GM19467 (cell line): ENCODE results near the gene HCRT.
"Not testable (repeated sequence)": the region's sequence is repeated elsewhere in the genome, so short reads cannot be mapped to it uniquely, and the experiment has no call there.

Experiments used
- ATAC-seq: cut with Tn5 transposase; IDR thresholded peaks from one replicate; pipeline ENCODE4 v1.9.1; 2021; ENCODE audit warnings: mild to moderate bottlenecking, moderate library complexity; ENCODE audit not compliant: unreplicated experiment

Gene HCRT

DNA sequence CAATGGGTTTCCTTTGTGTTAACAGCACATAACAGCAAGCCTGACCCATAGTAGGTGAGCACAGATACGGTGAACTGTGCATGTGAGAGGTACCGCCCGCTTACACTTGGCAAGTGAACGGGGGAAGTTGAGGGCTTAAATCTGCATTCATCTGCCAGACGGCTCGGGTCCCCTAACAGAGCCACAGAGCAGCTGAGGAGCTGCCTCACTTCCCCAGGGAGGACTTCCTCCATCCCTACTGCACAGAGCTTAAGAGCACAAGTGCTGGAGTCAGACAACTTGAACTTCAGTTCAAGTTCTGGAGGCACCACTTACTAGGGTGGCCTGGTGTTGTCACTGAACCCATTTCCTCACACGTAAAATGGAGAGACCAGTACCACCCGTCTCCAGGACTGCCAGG lies 43.9 kb downstream of the HCRT start:
- no peak for ATAC-seq

GRCh38 chr17:42140690-42141089 lies 44.6 kb downstream of the HCRT start:
- not testable (repeated sequence) for ATAC-seq

GRCh38 chr17:42138749-42139492 lies 46.3 kb downstream of the HCRT start:
- no peak for ATAC-seq

GRCh38 chr17:42136654-42137051 lies 48.6 kb downstream of the HCRT start:
- no peak for ATAC-seq

DNA sequence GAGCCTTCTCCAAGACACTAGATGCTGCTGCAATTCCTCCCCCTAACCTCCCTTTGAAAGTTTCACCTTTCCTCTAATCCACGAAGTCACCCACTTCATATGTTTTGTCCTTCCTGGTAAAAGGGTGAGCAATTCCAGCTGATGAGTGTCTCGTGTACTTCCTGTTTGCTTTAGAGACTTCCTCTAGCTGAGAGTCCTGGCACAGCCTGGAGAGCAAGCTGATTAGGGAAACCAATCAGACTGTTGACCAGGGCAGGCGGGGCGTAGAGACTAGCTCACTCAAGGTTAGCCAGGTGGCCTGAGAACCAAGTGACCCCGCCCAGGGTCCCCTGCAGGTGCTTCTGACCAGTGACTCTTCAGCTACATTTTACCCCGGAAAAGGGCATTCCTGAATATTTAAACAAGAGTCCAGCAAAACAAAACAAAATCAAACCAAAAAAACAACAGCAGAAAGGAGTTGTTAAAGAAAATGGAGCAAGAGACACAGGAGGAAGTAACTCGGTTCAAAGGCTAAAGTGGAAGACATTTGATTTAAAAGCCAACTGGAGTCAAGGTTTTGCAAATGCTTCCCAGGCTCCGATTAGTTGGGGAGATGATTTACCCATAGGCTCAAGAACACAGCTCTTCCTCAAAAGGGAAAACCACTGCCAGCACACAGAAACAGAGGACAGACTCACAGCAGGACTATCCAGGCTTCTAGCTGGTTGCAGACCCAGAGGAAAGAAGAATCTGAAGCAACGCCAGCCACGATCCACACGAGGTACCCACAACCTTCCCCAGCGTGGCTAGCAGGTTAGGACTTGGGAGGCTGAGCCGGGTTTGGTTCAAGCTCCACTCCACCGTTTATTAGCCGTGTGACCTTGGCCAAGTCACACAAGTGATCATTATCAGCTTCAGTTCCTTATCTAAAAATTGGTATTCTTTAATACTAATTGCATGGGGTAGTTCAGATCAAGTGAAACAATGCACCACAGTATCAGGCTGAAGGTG lies 49.3 kb downstream of the HCRT start:
- ATAC-seq = no peak

- no peak for ATAC-seq
Observed at GRCh38 chr17:42135151-42135550, 50.1 kb downstream of the HCRT start.
